Measurements from ENCODE around the gene PERM1. TPM values are rescaled to one million over a fixed set of nuclear protein-coding genes. Genes with fewer than 3 reads are reported as not detected.

The PERM1 gene
- total and polyA plus RNA-seq, 2 experiments from 2014 or later: 0.45 TPM; not detected in 1

DNA sequence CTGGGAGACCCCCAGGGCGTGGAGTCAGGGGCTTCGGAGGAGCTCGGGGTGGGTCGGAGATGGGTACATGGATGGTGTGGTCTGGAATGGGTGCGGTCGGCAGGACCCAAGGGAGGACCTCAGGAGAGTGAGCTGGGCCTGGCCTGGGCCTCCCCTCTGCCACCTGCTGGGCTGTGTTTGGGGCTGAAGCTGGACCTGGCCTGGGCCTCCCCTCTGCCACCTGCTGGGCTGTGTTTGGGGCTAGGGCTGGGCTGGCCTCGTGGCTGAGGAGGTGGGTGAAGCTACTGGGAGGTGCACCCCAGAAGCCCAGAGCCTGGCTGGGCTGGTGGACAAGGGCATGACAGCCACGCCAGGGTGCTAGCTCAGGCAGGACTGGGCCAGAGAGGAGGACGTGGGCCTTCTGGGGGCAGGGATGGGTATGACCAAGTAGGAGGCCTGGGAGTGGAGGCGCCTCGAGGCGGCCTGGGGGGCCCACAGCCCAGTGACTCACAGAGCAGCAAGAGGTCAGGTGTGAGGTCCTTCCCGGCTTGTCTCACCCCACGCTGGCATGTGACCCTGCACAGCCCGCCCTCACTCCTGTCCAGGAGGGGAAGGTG lies 43.7 kb downstream of the PERM1 start:
- TF ChIP-seq EZH2 (IDR thresholded peaks at IDR 0.05; ENCODE audit: insufficient read depth, poor library complexity, severe bottlenecking) (no peak), EZH2phosphoT487 (IDR thresholded peaks at IDR 0.05; ENCODE audit: insufficient read depth, low read depth) (no peak)
- Histone ChIP-seq H3K4me2 (ENCODE audit: unreplicated experiment) (no peak overlapping the region), H3K27ac (peak overlapping the region; percentile 31), H3K36me3 (ENCODE audit: low read depth) (no peaks in the 10 kb centered on the region), H3K9me3 (ENCODE audit: low read depth) (no peaks in the 10 kb centered on the region), H3K9me2 (ENCODE audit: insufficient read depth) (no peaks in the 10 kb centered on the region), H3K4me1 (ENCODE audit: insufficient read depth) (peaks cover 25% of the 10 kb centered on the region; the same call in 1 of the 2 replicates), H3K9ac (no peak overlapping the region), H3K27me3 (replicated peaks; ENCODE audit: insufficient read depth) (no peaks in the 10 kb centered on the region), H3K4me3 (no peak overlapping the region), H3K79me2 (ENCODE audit: insufficient read depth) (no peaks in the 10 kb centered on the region), H4K20me1 (ENCODE audit: insufficient read depth) (no peaks in the 10 kb centered on the region), H2AFZ (no peak overlapping the region), H3F3A (ENCODE audit: insufficient read depth) (no peaks in the 10 kb centered on the region)
- WGBS, 2 experiments (ENCODE audit: low coverage in 1 of 2, low lambda C conversion rate in 2 of 2, missing lambda C conversion rate in 2 of 2): 54 to 63% methylated on average over 15 of the region's 15 CpGs
- in situ Hi-C loops (cut with MboI): no loop called here
- peak; percentile 80 for DNase-seq

DNA sequence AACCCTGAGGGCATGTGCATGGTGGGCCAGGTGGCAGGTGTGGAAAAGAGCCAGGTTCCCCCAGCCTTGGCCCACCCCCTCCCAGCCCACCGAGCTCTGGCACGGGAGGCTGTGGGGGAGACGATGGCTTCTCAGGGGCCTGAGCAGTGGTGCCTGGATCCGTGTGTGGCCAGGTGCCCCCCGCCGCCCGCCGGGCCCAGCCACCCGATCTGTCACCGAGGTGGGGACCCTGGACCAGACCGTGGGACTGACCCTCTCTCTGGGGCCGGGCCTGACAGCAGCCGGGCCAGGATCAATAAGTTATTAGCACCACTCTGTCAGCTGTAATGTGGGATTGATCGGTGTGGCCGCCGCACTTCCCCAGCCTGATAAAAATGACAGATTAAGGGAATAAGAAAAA lies 44.4 kb downstream of the PERM1 start:
- H3K27me3 ChIP-seq (replicated peaks; ENCODE audit: insufficient read depth): no peaks in the 10 kb centered on the region
- H3K9ac ChIP-seq: no peak overlapping the region
- no peak for DNase-seq
- H4K20me1 ChIP-seq (ENCODE audit: insufficient read depth): no peaks in the 10 kb centered on the region
- H3K4me1 ChIP-seq (ENCODE audit: insufficient read depth): peaks cover 25% of the 10 kb centered on the region; the same call in 1 of the 2 replicates
- no peak overlapping the region for H3K4me3 ChIP-seq
- in situ Hi-C loops (cut with MboI): no loop called here
- no peaks in the 10 kb centered on the region for H3K9me2 ChIP-seq (ENCODE audit: insufficient read depth)
- WGBS, 2 experiments (ENCODE audit: low coverage in 1 of 2, low lambda C conversion rate in 2 of 2, missing lambda C conversion rate in 2 of 2): 94 to 96% methylated on average over 14 to 16 of the region's 16 CpGs
- H3K27ac ChIP-seq: no peak overlapping the region
- no peaks in the 10 kb centered on the region for H3K79me2 ChIP-seq (ENCODE audit: insufficient read depth)
- H2AFZ ChIP-seq: no peak overlapping the region
- no peak overlapping the region for H3K4me2 ChIP-seq (ENCODE audit: unreplicated experiment)
- TF ChIP-seq EZH2phosphoT487 (IDR thresholded peaks at IDR 0.05; ENCODE audit: insufficient read depth, low read depth) (no peak), EZH2 (IDR thresholded peaks at IDR 0.05; ENCODE audit: insufficient read depth, poor library complexity, severe bottlenecking) (no peak)
- H3K36me3 ChIP-seq (ENCODE audit: low read depth): no peaks in the 10 kb centered on the region
- H3K9me3 ChIP-seq (ENCODE audit: low read depth): no peaks in the 10 kb centered on the region
- H3F3A ChIP-seq (ENCODE audit: insufficient read depth): no peaks in the 10 kb centered on the region

DNA sequence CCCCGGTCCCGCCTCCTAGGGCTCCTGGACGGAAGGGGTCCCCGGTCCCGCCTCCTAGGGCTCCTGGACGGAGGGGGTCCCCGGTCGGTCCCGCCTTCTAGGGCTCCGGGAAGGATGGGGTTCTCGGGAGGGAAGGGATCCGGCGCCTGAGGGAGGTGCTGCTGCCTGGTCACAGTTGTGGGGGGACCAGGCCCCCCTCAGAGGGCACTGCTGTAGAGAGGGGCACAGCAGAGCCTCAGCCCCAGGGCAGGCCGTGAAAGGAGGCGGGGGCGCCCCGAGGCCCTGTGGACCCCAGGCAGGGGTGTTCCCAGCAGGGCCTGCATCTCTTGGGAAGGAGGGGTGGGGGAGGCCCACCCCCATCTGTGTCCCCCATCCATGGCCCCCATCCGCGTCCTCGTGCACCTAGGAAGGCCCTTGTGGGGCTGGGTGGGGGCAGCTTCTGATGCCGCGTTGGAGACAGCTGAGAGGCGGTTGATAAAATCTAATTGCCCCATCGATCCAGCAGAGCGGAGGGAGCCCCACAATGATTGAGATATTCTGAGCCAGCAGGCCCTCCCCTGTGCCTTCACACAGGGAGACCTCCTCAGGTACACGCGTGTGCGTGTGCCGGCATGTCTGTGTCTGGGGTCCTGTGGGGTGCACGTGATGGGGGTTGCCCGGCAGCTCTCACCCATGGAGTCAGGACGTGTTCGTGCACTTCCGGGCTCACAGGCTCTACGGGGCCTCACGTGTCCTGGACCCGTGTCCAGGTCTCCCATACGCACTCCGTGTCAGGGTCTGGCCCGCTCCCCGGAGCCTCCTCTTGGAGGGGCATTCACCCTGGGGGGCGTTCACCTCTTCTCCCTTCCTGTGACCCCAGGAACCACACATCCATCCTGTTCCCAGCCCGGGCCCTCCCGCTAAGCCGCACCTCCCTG lies 45.3 kb downstream of the PERM1 start:
- no peaks in the 10 kb centered on the region for H3K9me3 ChIP-seq (ENCODE audit: low read depth)
- H4K20me1 ChIP-seq (ENCODE audit: insufficient read depth): no peaks in the 10 kb centered on the region
- no peak overlapping the region for H3K27ac ChIP-seq
- no peaks in the 10 kb centered on the region for H3K27me3 ChIP-seq (replicated peaks; ENCODE audit: insufficient read depth)
- no peak overlapping the region for H3K4me3 ChIP-seq
- no peaks in the 10 kb centered on the region for H3K79me2 ChIP-seq (ENCODE audit: insufficient read depth)
- in situ Hi-C loops (cut with MboI): no loop called here
- no peaks in the 10 kb centered on the region for H3K36me3 ChIP-seq (ENCODE audit: low read depth)
- H3K9me2 ChIP-seq (ENCODE audit: insufficient read depth): no peaks in the 10 kb centered on the region
- WGBS, 2 experiments (ENCODE audit: low coverage in 1 of 2, low lambda C conversion rate in 2 of 2, missing lambda C conversion rate in 2 of 2): 82 to 83% methylated on average over 28 to 43 of the region's 45 CpGs
- H2AFZ ChIP-seq: no peak overlapping the region
- peaks cover 22% of the 10 kb centered on the region; the same call in 1 of the 2 replicates for H3K4me1 ChIP-seq (ENCODE audit: insufficient read depth)
- H3K9ac ChIP-seq: no peak overlapping the region
- H3K4me2 ChIP-seq (ENCODE audit: unreplicated experiment): no peak overlapping the region
- DNase-seq: no peak
- H3F3A ChIP-seq (ENCODE audit: insufficient read depth): no peaks in the 10 kb centered on the region; the same call in 1 of the 2 replicates
- TF ChIP-seq EZH2 (IDR thresholded peaks at IDR 0.05; ENCODE audit: insufficient read depth, poor library complexity, severe bottlenecking) (no peak), EZH2phosphoT487 (IDR thresholded peaks at IDR 0.05; ENCODE audit: insufficient read depth, low read depth) (no peak)

DNA sequence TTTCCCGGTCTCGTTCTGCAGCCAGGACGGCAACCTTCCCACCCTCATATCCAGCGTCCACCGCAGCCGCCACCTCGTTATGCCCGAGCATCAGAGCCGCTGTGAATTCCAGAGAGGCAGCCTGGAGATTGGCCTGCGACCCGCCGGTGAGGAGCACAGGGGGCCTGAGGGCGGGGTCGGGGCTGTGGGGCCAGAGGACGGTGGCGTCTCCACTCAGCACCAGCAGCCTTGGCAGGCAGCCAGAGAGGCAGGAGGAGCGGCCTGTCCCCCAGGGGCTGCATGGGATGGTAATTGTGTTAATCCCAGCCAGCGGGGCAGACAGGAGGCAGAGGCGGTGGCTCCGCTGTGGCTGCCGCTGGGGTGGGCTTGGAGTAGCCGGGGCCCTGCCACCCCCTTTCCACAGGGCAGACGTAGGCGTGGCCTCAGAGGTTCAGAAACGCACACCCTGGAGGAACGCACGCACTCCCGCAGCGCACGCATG lies 46.1 kb downstream of the PERM1 start:
- Histone ChIP-seq H3K4me3 (no peak overlapping the region), H3K36me3 (ENCODE audit: low read depth) (no peaks in the 10 kb centered on the region), H2AFZ (no peak overlapping the region), H3K4me1 (ENCODE audit: insufficient read depth) (peaks cover 16% of the 10 kb centered on the region; the same call in 1 of the 2 replicates), H3K27me3 (replicated peaks; ENCODE audit: insufficient read depth) (no peaks in the 10 kb centered on the region), H3K9ac (no peak overlapping the region), H3F3A (ENCODE audit: insufficient read depth) (no peaks in the 10 kb centered on the region; the same call in 1 of the 2 replicates), H3K9me3 (ENCODE audit: low read depth) (no peaks in the 10 kb centered on the region), H3K4me2 (ENCODE audit: unreplicated experiment) (no peak overlapping the region), H3K9me2 (ENCODE audit: insufficient read depth) (no peaks in the 10 kb centered on the region), H4K20me1 (ENCODE audit: insufficient read depth) (no peaks in the 10 kb centered on the region), H3K27ac (no peak overlapping the region), H3K79me2 (ENCODE audit: insufficient read depth) (peaks cover 4% of the 10 kb centered on the region; the same call in 1 of the 2 replicates)
- TF ChIP-seq EZH2phosphoT487 (IDR thresholded peaks at IDR 0.05; ENCODE audit: insufficient read depth, low read depth): no peak
- 37 to 43% methylated on average over 18 to 30 of the region's 30 CpGs for WGBS, 2 experiments (ENCODE audit: low coverage in 1 of 2, low lambda C conversion rate in 2 of 2, missing lambda C conversion rate in 2 of 2)
- in situ Hi-C loops (cut with MboI): no loop called here
- peak; percentile 33 for DNase-seq

All from GM23248 (cell line).